A549 (cell line): Measurements from ENCODE around the gene NAP1L1. TPM values are rescaled to one million over a fixed set of nuclear protein-coding genes. Genes with fewer than 3 reads are reported as not detected.

Experiments
- ATAC-seq, 2 experiments: fragments of 200-7000 bp in 1 of 2; fragments of >200 bp in 1 of 2; cut with Nextera tagmentation in 1 of 2; cut with Tn5 transposase in 1 of 2; 3 replicates each; pipeline versions ENCODE4 v1.8.0 to v1.9.1; 2018 to 2020; ENCODE audit warnings: mild to moderate bottlenecking in 1 of 2, moderate library complexity in 1 of 2
- CTCF ChIA-PET: fragments of 300-600 bp; sonication (Branson Sonifier 250); formaldehyde crosslinking; extraction: SDS; loops from one replicate; lab custom pipeline; 2021; ENCODE audit warnings: antibody characterized with exemption, inconsistent platforms; lab: Yijun Ruan, JAX
- POLR2A ChIA-PET: fragments of 350-600 bp; formaldehyde crosslinking; extraction: SDS; loops from one replicate; lab custom pipeline; 2021; ENCODE audit warnings: antibody characterized with exemption, inconsistent platforms; lab: Yijun Ruan, JAX
- DNase-seq, 2 experiments: peaks; one replicate each; pipeline versions ENCODE4 v3.0.0 to v3.0.0-alpha.2; 2011 to 2016; ENCODE audit warnings: low read depth in 1 of 2, low spot score in 1 of 2
- FAIRE-seq: peaks from 2 replicates; lab custom pipeline; 2011; peaks lifted over from hg19 to GRCh38; lab: Jason Lieb, UNC
- H3K27ac ChIP-seq, 2 experiments: fragments of >200 bp; sonication (Bioruptor Twin); formaldehyde crosslinking; 3 replicates each; pipeline ENCODE4 v1.5.1; 2016 to 2017
- H3K4me1 ChIP-seq: fragments of >200 bp; sonication (Bioruptor Twin); formaldehyde crosslinking; 3 replicates; pipeline ENCODE4 v1.6.1; 2016
- H3K4me2 ChIP-seq: fragments of >200 bp; sonication (Bioruptor Twin); formaldehyde crosslinking; 3 replicates; pipeline ENCODE4 v1.6.1; 2016
- H3K4me3 ChIP-seq: fragments of >200 bp; sonication (Bioruptor Twin); formaldehyde crosslinking; 3 replicates; pipeline ENCODE4 v1.5.1; 2016
- H3K9me3 ChIP-seq: fragments of >200 bp; sonication (Bioruptor Twin); formaldehyde crosslinking; 3 replicates; pipeline ENCODE4 v1.6.1; 2016
- CHD2 ChIP-seq: fragments of 150-350 bp; IDR thresholded peaks from 2 replicates; pipeline ENCODE4 v1.6.1; 2014; ENCODE audit warnings: low read length; ENCODE audit not compliant: partially characterized antibody
- E2F6 ChIP-seq: IDR thresholded peaks from 2 replicates; pipeline ENCODE4 v1.6.1; 2012; ENCODE audit warnings: low read depth, borderline replicate concordance
- FOSB ChIP-seq: fragments of 250-450 bp; sonication (Bioruptor Pico); IDR thresholded peaks from 2 replicates; pipeline ENCODE4 v1.5.0; 2020; ENCODE audit warnings: mild to moderate bottlenecking, moderate library complexity
- HEYL ChIP-seq: fragments of 250-450 bp; sonication (Bioruptor Pico); IDR thresholded peaks from 2 replicates; pipeline ENCODE4 v1.8.0; 2021; ENCODE audit warnings: mild to moderate bottlenecking, moderate library complexity
- HMGXB4 ChIP-seq: fragments of 250-450 bp; sonication (Bioruptor Pico); IDR thresholded peaks from 2 replicates; pipeline ENCODE4 v1.5.0; 2021; ENCODE audit warnings: mild to moderate bottlenecking, moderate library complexity, borderline replicate concordance
- MAFK ChIP-seq: fragments of 450-650 bp; IDR thresholded peaks from 2 replicates; pipeline ENCODE4 v1.6.1; 2014; ENCODE audit not compliant: partially characterized antibody
- POLR2AphosphoS2 ChIP-seq: conservative IDR thresholded peaks from 2 replicates; pipeline ENCODE4 v1.6.1; 2012; ENCODE audit warnings: low read length, improper control_type of control experiment, inconsistent platforms
- TFCP2L1 ChIP-seq: fragments of 250-450 bp; sonication (Bioruptor Pico); IDR thresholded peaks from 2 replicates; pipeline ENCODE4 v1.5.0; 2021; ENCODE audit warnings: mild to moderate bottlenecking
- USF2 ChIP-seq: fragments of 450-650 bp; IDR thresholded peaks from 2 replicates; pipeline ENCODE4 v1.6.1; 2014; ENCODE audit warnings: antibody characterized with exemption
- WGBS: methylation state at CpG from one replicate; pipeline ENCODE4 v1.1.6; 2017; ENCODE audit errors: missing lambda C conversion rate; 5-methylcytosine and 5-hydroxymethylcytosine counted together
- polyA plus RNA-seq, 4 experiments: library from polyadenylated mRNA; depleted of rRNA in 3 of 4; stranded (reverse); fragments of >200 nt; fragmentation: RNase III in 1 of 4; extraction: RNeasy Plus Mini Kit Qiagen cat#74134 plus additional on column Dnase treatment in 1 of 4; gene quantifications; 2 replicates in 3 of 4; 3 replicates in 1 of 4; pipeline ENCODE4 v1.2.3, GENCODE V29; 2011 to 2017
- TF ChIP-seq, protein P1 (sequence below): fragments of 200-600 bp; sonication (generic); IDR thresholded peaks from 2 replicates; pipeline ENCODE4 v1.6.1; 2016; ENCODE audit warnings: antibody characterized with exemption, mild to moderate bottlenecking, moderate library complexity

The NAP1L1 gene
- polyA plus RNA-seq, 2 of the 4 experiments (the other 2 are of a cell fraction), result 709 to 943 TPM

DNA sequence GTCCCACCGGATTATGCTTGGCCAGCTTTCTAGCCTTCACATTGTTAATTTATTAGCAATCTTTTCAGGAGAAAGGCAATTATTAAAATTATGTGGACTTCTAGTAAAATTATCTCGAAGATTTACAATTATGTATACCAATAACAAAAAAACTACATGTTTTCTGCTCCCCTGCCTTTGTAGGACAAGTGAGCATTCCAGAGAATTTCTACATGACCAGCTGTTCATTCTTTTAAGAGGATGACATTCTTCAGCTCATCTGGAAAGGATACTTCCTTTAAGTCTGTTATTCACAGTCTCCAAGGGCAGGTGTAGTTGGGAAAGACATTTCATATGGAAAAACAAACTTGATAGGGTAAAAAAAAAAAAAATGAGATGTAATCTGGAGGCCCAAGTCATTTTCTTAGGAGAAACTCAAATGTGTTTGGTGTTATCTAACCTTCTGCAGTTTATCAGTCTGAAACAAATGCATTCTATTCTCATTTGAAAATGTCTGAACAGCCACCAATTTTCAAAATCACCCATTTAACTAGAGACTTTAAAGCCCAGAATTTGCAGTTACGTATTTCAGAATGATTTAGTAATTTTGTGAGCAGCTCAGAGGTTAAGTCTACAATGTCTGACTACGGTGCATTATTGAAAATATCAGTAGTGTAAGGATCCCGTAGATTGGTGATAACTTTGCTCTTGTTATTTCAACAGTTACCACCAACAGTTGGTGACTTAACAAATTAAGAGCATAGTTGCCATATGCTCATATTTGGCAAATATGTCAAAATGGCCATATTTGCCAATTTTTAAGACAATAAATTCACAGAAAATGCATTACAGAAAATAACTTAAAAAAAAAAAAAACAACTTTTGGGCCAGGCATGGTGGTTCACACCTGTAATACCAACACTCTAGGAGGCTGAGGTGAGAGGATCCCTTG lies 51.1 kb downstream of the NAP1L1 start:
- CTCF ChIA-PET, result interaction anchor here (0.9 to 8.4 kb wide), 3 partner anchors 54 to 548 kb away, joined by 3 to 80 read pairs (median 15); no protein-coding TSS in a partner anchor

DNA sequence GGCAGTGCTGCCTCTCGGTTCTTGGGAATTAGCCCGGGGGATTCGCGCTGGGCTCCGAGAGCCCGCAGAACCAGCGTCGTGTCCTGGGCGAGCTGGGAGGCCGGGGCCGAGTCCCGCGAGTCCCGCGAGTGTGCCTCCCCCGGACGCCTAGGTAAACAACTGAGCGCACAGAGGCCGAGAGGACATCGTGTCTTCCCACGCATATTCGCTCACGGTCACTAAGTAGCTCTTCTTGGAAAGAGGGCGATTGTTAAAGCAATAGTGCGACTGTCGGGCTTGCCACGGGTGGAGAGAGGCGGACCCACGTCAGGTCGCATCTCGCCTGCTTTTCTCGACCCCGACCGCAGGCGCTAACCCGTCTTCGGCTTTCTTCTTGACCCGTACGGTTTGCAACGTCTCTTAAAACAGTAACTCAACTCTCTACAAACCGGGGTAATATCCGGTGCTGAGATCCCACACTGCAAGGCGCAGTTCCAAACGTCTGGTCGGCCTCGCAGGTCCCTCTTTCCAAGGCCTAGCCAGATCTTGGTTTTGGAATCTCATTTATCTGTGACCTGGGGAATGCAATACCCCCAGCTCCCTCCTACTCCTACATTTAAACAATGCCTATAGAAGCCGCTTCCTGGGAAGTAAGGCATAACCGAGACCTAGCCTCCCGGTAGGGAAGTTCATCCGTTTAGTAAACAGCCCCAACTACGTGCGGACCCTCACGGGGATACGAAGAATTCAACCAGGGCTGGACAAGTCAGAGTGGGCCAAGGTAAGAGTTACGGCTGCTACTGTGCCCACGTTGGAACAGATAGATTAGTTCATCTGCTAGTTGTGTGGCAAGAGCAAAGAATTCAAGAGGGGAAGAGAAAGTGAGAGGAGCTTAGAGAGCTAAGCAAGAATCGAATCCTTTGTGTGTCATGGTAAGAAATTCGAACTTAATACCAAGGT lies 52.2 kb downstream of the NAP1L1 start:
- H3K4me3 ChIP-seq, result peak overlapping the region; percentile 72
- H3K4me1 ChIP-seq, result peaks cover 35% of the 10 kb centered on the region
- DNase-seq (peak; percentile 46 to 74), FAIRE-seq (no peak), ATAC-seq (peak; percentile 35 to 47)
- peak overlapping the region; percentile 95 for H3K4me2 ChIP-seq
- WGBS, result under 1% methylated on average over 45 of the region's 58 CpGs
- TF ChIP-seq MAFK, result no peak
- no peak for TF ChIP-seq HMGXB4
- peak; percentile 40; the same call in 1 of the 2 replicates for TF ChIP-seq FOSB (CRISPR knock-in tag)
- peak; percentile 66 for TF ChIP-seq CHD2
- no peak for TF ChIP-seq USF2
- 0 out of 2 replicates have a peak, but pooled peaks have one; percentile 18 for TF ChIP-seq E2F6
- TF ChIP-seq, protein P1, sequence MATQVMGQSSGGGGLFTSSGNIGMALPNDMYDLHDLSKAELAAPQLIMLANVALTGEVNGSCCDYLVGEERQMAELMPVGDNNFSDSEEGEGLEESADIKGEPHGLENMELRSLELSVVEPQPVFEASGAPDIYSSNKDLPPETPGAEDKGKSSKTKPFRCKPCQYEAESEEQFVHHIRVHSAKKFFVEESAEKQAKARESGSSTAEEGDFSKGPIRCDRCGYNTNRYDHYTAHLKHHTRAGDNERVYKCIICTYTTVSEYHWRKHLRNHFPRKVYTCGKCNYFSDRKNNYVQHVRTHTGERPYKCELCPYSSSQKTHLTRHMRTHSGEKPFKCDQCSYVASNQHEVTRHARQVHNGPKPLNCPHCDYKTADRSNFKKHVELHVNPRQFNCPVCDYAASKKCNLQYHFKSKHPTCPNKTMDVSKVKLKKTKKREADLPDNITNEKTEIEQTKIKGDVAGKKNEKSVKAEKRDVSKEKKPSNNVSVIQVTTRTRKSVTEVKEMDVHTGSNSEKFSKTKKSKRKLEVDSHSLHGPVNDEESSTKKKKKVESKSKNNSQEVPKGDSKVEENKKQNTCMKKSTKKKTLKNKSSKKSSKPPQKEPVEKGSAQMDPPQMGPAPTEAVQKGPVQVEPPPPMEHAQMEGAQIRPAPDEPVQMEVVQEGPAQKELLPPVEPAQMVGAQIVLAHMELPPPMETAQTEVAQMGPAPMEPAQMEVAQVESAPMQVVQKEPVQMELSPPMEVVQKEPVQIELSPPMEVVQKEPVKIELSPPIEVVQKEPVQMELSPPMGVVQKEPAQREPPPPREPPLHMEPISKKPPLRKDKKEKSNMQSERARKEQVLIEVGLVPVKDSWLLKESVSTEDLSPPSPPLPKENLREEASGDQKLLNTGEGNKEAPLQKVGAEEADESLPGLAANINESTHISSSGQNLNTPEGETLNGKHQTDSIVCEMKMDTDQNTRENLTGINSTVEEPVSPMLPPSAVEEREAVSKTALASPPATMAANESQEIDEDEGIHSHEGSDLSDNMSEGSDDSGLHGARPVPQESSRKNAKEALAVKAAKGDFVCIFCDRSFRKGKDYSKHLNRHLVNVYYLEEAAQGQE, result peak; percentile 55
- TF ChIP-seq TFCP2L1 (CRISPR knock-in tag), result peak; percentile 68
- H3K27ac ChIP-seq, result peak overlapping the region; percentile 97 to 99
- POLR2A ChIA-PET, result interaction anchor here (0.5 to 3.6 kb wide), 46 partner anchors 11 to 703 kb away, joined by 3 to 45 read pairs (median 4); partner anchors contain the start of genes BBS10, CAPS2, GLIPR1L1 and GLIPR1L2
- H3K9me3 ChIP-seq, result no peaks in the 10 kb centered on the region
- CTCF ChIA-PET, result interaction anchor here (0.6 to 8.4 kb wide), 32 partner anchors 11 to 569 kb away, joined by 3 to 80 read pairs (median 4); partner anchors contain the start of genes BBS10 and KRR1

More for the DNA sequence above, 51.1 kb downstream of the NAP1L1 start:
- POLR2A ChIA-PET, result interaction anchor here (0.8 to 3.6 kb wide), 6 partner anchors 10 to 522 kb away, joined by 3 to 45 read pairs (median 12); partner anchors contain the start of genes BBS10 and KRR1
- Histone ChIP-seq H3K9me3 (no peaks in the 10 kb centered on the region), H3K4me3 (peak overlapping the region; percentile 72), H3K4me2 (peak overlapping the region; percentile 95), H3K27ac (peak overlapping the region; percentile 97 to 99), H3K4me1 (peaks cover 36% of the 10 kb centered on the region)
- 57% methylated on average over 5 of the region's 5 CpGs for WGBS
- ATAC-seq (no peak), DNase-seq (no peak), FAIRE-seq (no peak)
- 0 out of 2 replicates have a peak, but pooled peaks have one; percentile 10 for TF ChIP-seq POLR2AphosphoS2
- no peak for TF ChIP-seq HEYL (CRISPR knock-in tag)
